GM18867 (cell line): ENCODE results near the gene WDR73.

ENCODE experiments used
- ATAC-seq: cut with Tn5 transposase; IDR thresholded peaks from one replicate; pipeline ENCODE4 v1.9.1; 2021; ENCODE audit warnings: mild to moderate bottlenecking, moderate library complexity; ENCODE audit not compliant: unreplicated experiment

Gene WDR73

DNA sequence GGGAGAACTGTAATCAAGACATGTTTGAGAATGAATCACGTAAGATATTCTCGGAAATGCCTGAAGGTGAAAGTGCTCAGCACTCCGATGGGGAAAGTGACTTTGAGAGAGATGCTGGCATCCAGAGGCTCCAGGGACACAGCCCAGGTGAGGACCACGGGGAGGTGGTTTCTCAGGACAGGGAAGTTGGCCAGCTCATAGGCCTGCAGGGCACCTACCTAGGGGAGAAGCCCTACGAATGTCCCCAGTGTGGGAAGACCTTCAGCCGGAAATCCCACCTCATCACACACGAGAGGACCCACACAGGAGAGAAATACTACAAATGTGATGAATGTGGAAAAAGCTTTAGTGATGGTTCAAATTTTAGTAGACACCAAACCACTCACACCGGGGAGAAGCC lies 33.5 kb downstream of the WDR73 start:
- no peak for ATAC-seq

- no peak for ATAC-seq
Measured at GRCh38 chr15:84616235-84616634, 37.8 kb downstream of the WDR73 start.

DNA sequence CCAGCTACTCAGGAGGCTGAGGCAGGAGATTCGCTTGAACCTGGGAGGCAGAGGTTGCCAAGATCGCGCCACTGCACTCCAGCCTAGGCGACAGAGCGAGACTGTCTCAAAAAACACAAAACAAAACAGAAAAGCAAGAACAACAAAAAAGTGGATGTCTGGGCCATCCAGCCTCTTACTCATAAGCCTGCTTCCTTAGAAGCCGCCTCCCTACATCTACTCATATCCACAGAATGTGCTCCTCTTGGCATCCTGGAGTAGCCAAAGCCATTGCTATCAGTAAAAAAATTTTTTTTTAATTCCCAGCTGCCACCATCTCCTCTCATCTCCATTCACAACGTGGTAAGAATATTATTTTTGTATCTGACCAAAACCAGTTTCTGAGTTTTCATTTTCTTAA lies 42.5 kb downstream of the WDR73 start:
- ATAC-seq = no peak

GRCh38 chr15:84609818-84610525 lies 44.1 kb downstream of the WDR73 start:
- no peak for ATAC-seq

DNA sequence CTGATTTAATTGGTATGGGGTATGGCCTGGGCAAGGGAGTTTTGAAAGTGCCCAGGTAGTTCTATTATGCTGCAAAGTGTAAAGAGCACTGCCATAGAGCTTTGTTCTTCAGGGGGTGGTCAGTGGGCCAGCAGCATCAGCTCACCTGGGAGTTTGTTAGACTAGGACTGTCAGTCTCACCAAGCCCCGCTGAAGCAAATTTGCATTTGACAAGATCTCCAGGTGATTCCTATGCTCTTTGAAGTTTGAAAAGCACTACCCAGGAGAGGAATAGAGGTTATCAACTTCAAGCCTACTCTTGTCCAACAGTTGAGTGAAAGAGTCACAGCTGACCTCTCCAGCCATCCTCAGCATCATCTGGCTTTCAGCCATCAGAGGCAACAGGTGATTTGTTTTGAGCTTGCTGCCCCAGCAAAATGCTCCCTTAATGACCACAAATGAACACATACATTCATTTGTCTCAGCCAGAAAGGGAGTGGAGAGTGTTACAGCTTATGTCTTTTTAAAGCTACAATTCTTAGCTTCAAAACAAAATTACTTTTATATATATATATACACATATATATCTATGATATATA lies 45.3 kb downstream of the WDR73 start:
- ATAC-seq = no peak

DNA sequence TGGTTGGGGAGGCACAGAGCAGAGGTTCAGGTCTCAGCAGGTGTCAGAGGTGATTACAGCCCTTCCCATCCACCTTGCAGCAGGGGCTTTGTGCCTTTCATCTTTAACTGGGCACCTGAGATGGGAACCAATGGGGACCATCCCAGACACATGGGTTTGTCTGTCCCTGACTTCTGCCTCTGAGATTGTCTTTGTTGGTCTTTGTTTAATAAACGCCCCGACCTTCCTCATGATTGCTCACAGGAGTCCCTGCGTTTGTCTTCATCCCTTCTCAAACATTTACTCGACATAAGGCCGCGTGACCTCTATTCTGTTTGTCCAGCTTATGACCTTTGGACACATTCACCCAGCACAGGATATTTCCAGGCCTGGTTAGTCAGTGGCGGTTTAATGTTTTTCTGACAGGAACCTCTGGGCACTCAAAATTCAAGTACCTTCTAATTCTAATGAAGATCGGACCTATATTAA lies 47.4 kb downstream of the WDR73 start:
- ATAC-seq = no peak

GRCh38 chr15:84605554-84605882 lies 48.6 kb downstream of the WDR73 start:
- no peak for ATAC-seq

DNA sequence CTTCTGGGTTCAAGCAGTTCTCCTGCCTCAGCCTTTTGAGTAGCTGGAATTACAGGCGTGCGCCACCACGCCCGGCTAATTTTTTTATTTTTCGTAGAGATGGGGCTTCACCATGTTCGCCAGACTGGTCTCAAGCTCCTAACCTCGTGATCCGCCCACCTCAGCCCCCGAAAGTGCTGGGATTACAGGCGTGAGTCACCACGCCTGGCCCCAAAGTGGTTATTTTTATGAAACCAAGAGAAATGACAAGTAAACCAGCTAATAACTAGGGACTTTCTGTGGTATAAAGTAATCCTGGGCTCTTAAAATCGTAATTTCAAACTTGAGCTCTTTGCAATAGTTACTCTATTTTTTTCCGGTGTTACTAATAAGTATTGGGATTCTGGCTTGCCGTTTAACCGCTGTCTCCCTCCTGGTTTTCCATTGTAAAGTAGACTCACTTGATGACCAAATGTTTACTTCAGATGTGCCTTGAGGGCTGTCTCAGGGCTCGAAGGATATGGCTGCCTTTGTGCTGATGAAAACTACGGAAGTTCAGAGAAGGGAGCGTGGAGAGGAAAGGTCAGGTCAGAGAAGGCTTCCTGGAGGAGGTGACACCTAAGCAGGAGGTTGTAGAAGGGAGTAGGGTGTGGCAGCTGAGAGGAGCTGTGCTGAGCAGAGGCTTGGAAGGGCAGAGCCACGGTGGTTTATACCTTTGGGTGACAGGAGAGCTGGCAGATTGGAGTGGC lies 49.1 kb downstream of the WDR73 start:
- ATAC-seq = no peak

DNA sequence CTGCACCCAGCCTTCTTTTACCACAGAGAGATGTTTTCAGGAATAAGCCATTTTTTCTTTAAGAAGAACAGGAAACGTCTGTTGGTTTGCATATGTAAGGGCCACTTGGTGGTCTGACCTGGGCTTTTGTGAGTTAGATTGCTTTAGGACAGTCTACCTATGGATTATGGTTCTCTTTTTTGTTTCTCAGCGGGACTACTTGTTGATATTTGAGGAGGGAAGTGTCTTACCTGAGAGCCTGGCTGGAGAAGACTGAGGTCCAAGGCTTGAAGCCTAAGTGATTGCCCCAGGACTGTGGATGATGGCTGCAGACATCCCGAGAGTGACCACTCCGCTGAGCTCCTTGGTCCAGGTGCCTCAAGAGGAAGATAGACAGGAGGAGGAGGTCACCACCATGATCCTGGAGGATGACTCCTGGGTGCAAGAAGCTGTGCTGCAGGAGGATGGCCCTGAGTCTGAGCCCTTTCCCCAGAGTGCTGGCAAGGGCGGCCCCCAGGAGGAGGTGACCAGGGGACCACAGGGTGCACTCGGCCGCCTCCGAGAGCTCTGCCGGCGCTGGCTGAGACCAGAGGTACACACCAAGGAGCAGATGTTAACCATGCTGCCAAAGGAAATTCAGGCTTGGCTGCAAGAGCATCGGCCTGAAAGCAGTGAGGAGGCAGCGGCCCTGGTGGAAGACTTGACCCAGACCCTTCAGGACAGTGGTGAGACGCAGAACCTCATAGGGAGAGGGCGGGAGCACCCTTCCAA lies 50.3 kb downstream of the WDR73 start:
- ATAC-seq = no peak

DNA sequence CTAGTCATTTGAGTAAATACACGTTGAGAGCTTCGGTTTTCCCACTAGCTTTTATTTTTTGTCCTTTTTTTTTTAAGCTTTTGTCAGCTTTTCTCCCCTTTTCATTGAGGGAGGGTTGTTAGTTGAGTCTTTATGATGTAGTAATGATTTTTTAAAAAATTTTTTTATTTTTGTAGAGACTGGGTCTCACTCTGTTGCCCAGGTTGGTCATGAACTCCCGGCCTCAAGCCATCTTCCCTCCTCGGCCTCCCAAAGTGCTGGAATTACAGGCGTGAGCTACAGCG lies 52.6 kb downstream of the WDR73 start:
- ATAC-seq = no peak

DNA sequence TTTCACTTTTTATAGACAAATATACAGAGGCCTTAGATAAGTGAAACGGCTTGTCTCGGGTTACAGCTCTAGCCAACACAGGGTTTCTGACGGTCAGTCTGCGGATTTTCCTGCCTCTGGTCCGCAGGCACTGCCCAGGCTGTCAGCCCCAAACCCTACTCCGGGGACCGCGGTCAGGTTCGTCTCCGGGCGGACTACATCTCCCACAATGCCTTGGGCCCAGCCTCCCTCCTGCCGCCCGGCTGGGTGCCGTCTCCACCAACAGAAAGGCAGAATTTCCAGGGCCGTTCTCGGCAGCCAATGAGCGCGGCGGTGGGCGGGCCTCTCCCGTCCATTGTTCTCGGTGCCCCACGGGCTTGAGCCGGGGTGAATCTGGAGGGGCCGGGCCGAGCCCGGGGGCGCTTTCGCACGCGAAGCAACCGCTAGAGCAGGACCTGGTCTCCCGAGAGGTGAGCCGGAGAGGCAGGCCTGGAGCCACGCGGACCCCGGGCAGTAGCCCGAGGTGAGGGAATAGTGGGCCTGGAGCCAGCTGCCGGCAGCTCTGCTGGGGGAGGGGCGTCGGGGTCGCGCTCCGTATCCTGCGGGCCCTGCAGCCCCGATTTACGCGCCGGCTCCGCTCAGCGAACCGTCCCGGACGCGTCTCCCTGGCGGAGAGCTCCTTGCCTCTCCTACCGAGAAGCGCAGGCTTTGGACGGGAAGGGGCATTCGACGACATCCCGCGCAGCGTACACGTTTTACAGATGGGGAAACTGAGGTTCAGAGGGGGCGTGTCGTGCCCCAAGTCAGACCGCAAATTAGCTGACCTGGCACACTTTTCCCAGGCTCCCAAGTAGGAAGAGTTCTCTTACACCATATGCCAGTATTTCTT lies 53.2 kb downstream of the WDR73 start, which contains the start of gene ZSCAN2:
ZSCAN2 (plus strand) TSS at position 323 of the 868 bp plus-strand sequence. CDS start 2,919 bp downstream, outside the sequence.
- peak; percentile 93 for ATAC-seq

DNA sequence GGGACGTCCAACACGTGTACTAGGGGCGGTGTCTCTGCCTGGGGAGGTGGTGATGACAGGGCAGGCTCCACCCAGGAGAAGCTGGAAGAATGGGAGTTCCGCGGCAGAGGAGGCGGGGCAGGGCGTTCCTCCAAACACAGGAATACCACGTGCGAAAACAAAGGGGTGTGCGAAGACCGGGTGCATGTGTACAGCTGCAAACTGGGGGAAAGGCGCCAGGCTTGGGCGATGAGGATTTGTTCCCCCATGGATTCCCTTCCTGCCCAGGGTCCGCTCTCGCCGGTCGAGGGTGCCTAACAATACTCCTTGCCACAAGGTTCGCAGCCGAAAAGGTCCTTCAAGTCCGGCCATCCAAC lies 53.8 kb downstream of the WDR73 start:
- ATAC-seq = peak; percentile 12

- ATAC-seq = no peak
Measured at GRCh38 chr15:84599906-84600305, 54.2 kb downstream of the WDR73 start.

GRCh38 chr15:84598993-84599392 lies 55.1 kb downstream of the WDR73 start:
- no peak for ATAC-seq

GRCh38 chr15:84598250-84598649 lies 55.8 kb downstream of the WDR73 start:
- peak; percentile 49 for ATAC-seq

DNA sequence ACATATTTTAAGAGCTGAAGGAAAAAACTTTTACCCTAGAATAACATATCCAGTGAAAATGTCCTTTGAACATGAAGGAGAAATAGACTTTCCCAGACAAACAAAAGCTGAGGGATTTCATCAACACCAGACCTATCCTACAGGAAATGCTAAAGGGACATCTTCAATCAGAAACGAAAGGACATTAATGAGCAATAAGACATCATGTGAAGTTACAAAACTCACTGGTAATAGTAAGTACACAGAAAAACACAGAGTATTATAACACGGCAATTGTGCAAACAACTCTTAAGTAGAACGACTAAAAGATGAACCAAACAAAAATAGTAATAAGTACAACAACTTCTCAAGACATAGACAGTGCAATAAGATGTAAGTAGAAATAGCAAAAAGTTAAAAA lies 56.8 kb downstream of the WDR73 start:
- ATAC-seq = no peak

GRCh38 chr15:84595660-84596059 lies 58.4 kb downstream of the WDR73 start:
- no peak for ATAC-seq

DNA sequence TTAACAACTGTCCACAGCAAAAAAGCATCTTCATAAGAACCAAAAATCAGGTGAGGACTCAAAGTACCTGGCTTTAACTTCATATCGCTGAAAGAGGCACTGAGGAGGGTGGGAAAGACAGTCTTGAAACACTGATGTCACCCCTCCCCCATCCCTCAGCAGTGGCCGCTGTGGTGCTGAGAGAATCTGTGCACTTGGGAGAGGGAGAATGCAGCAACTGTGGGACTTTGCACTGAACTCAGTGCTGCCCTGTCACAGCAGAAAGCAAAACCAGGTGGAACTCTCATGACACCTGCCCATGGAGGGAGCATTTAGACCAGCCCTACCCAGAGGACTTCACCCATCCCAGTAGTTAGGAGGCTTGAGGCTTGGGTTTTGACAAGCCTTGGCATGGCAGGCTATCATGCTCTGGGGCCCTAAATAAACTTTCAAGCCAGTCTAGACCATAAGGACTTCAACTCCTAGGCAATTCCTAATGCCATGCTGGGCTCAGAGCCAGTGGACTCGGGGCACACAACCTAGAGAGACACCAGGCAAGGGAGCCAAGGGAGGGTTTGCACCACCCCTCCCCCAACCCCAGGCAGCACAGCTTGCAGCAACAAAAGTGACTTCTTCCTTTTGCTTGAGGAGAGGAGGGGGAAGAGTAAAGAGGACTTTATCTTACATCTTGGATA lies 59.3 kb downstream of the WDR73 start:
- no peak for ATAC-seq

- ATAC-seq = no peak
Measured at GRCh38 chr15:84591815-84592214, 62.3 kb downstream of the WDR73 start.

DNA sequence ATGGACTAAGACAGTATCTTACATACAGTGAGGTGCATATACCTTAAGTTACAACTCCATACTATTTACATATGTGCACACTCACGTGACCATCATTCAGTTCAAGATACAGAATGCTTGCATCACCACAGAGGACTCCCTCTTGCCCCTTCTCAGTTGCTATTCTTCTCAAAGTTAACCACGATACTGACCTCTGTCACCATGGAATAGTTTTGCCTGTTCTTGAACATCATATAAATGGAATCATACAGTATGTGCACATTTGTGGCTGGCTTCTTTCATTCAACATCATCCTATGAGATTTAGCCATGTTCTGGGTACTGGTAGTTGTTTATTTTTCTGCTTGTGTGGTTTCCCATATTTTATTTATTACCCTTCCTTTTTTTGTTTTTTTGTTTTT lies 63.7 kb downstream of the WDR73 start:
- no peak for ATAC-seq
